ENCODE measurements around the gene CRYGD. TPM values are rescaled to one million over a fixed set of nuclear protein-coding genes. Genes with fewer than 3 reads are reported as not detected.

CRYGD gene
- total and polyA plus RNA-seq, 2 of the 13 experiments (the other 11 are each of a cell fraction or from before 2014, with no cell fraction given), result not detected

DNA sequence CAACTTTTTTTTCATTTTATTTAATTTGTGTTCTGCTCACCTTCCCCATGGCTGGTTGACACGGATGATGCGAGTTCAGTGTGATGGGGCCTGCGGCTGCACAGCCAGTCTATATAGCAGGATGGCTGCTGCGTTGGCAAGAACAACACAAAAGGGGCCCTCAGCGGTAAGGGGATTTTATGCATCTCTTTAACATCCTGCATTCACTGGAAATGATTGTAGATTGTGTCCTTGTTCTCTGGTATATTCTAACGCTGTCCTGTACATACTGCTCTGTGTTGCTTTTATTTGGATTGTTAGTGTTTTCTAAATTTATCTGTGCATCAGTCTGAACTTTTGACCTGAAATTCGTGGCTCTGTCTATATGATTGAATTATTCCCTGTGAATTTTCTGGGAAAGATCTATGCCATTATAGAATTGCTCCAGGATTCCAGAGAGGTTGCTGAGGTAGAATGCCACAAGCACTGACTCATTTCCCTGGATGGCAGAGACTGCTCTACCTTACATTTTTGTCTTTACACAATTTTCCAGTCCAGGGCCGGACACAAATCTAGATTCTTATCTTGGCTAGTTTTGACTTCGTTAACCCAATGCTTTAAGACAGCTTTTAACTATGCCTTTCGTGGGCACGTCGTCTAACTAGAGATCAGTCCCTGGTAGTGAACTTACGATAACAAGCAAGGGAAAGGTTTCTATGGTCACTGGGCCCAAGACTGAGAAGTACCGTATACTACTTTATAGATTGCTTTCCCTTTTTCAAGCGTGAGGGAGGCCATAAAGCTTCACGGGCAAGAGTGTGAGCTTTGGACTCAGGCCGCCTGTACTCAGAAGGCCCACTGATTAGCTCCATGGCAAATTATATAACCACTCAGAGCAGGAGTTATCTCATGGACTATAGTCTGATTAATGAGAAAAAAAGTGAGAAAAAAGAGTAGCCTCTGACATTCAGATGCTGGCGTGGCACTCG is 5.7 kb upstream of the CRYGD start, which contains the start of gene CRYGC (continued):
- TF ChIP-seq, protein P1, sequence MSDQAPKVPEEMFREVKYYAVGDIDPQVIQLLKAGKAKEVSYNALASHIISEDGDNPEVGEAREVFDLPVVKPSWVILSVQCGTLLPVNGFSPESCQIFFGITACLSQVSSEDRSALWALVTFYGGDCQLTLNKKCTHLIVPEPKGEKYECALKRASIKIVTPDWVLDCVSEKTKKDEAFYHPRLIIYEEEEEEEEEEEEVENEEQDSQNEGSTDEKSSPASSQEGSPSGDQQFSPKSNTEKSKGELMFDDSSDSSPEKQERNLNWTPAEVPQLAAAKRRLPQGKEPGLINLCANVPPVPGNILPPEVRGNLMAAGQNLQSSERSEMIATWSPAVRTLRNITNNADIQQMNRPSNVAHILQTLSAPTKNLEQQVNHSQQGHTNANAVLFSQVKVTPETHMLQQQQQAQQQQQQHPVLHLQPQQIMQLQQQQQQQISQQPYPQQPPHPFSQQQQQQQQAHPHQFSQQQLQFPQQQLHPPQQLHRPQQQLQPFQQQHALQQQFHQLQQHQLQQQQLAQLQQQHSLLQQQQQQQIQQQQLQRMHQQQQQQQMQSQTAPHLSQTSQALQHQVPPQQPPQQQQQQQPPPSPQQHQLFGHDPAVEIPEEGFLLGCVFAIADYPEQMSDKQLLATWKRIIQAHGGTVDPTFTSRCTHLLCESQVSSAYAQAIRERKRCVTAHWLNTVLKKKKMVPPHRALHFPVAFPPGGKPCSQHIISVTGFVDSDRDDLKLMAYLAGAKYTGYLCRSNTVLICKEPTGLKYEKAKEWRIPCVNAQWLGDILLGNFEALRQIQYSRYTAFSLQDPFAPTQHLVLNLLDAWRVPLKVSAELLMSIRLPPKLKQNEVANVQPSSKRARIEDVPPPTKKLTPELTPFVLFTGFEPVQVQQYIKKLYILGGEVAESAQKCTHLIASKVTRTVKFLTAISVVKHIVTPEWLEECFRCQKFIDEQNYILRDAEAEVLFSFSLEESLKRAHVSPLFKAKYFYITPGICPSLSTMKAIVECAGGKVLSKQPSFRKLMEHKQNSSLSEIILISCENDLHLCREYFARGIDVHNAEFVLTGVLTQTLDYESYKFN (CRISPR knock-in tag; conservative IDR thresholded peaks at IDR 0.05), result peak; percentile 90
- TF ChIP-seq ZSCAN30 (CRISPR knock-in tag; IDR thresholded peaks at IDR 0.05) (no peak), RFX3 (CRISPR knock-in tag; IDR thresholded peaks at IDR 0.05) (no peak), GLI4 (CRISPR knock-in tag; IDR thresholded peaks at IDR 0.05; ENCODE audit: borderline replicate concordance) (no peak), SOX6 (IDR thresholded peaks at IDR 0.05) (no peak), SOX6 (CRISPR knock-in tag; IDR thresholded peaks at IDR 0.05) (peak; percentile 78), ZNF703 (CRISPR knock-in tag; IDR thresholded peaks at IDR 0.05; ENCODE audit: borderline replicate concordance) (peak; percentile 42; the same call in 1 of the 2 replicates), IKZF5 (CRISPR knock-in tag; IDR thresholded peaks at IDR 0.05) (peak; percentile 70; the same call in 1 of the 2 replicates), ZFP90 (CRISPR knock-in tag; IDR thresholded peaks at IDR 0.05; ENCODE audit: borderline replicate concordance) (no peak)
- TF ChIP-seq, protein P2, sequence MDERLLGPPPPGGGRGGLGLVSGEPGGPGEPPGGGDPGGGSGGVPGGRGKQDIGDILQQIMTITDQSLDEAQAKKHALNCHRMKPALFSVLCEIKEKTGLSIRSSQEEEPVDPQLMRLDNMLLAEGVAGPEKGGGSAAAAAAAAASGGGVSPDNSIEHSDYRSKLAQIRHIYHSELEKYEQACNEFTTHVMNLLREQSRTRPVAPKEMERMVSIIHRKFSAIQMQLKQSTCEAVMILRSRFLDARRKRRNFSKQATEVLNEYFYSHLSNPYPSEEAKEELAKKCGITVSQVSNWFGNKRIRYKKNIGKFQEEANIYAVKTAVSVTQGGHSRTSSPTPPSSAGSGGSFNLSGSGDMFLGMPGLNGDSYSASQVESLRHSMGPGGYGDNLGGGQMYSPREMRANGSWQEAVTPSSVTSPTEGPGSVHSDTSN (CRISPR knock-in tag; IDR thresholded peaks at IDR 0.05), result no peak
- TF ChIP-seq, protein P3, sequence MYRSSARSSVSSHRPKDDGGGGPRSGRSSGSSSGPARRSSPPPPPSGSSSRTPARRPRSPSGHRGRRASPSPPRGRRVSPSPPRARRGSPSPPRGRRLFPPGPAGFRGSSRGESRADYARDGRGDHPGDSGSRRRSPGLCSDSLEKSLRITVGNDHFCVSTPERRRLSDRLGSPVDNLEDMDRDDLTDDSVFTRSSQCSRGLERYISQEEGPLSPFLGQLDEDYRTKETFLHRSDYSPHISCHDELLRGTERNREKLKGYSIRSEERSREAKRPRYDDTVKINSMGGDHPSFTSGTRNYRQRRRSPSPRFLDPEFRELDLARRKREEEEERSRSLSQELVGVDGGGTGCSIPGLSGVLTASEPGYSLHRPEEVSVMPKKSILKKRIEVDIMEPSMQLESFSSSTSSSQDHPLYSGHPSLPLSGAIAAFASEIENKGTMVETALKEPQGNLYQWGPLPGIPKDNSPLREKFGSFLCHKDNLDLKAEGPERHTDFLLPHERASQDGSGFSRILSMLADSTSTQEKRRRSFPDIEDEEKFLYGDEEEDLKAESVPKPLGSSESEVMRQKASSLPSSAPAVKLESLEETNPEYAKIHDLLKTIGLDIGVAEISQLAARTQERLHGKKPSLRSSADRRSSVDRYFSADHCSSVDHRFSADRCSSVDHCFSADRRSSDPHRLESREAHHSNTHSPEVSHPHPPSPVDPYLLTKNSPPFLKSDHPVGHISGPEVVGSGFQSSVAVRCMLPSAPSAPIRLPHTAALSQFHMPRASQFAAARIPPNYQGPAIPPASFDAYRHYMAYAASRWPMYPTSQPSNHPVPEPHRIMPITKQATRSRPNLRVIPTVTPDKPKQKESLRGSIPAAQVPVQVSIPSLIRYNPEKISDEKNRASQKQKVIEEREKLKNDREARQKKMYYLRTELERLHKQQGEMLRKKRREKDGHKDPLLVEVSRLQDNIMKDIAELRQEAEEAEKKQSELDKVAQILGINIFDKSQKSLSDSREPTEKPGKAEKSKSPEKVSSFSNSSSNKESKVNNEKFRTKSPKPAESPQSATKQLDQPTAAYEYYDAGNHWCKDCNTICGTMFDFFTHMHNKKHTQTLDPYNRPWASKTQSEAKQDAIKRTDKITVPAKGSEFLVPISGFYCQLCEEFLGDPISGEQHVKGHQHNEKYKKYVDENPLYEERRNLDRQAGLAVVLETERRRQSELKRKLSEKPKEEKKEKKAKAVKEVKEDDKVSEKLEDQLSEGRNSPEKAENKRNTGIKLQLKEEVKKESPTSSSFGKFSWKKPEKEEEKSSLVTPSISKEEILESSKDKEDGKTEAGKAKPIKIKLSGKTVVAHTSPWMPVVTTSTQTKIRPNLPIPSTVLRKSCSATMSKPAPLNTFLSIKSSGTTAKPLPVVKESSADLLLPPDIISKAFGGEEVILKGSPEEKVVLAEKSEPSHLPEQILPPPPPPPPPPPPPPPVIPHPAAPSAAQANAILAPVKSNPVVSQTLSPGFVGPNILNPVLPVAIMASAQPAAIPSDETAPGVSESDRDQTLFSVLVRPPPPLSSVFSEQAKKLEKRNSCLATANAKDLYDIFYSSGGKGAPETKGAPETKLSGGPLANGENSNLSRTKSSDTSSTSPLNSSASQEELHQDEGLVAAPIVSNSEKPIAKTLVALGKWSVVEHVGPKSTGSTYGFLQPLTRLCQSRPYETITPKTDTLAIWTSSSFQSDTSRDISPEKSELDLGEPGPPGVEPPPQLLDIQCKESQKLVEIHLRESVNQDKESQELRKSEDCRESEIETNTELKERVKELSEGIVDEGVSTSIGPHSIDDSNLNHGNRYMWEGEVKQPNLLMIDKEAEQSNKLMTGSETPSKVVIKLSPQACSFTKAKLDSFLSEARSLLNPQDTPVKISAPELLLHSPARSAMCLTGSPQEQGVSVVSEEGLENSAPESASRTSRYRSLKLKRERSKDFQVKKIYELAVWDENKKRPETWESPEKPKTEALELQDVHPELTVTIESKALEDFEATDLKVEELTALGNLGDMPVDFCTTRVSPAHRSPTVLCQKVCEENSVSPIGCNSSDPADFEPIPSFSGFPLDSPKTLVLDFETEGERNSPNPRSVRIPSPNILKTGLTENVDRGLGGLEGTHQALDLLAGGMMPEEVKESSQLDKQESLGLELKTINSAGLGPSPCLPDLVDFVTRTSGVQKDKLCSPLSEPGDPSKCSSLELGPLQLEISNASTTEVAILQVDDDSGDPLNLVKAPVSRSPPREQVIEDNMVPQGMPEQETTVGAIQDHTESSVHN (CRISPR knock-in tag; IDR thresholded peaks at IDR 0.05), result no peak

Measured in HepG2 (cell line).